ENCODE data around the gene ARMH3.

Gene ARMH3

GRCh38 chr10:101881036-101881774 is 174.8 kb downstream of the ARMH3 start:
- Histone ChIP-seq H3K4me1 (ENCODE audit: low read length) (no peaks in the 10 kb centered on the region), H4K20me1 (ENCODE audit: insufficient read depth, low read length) (no peaks in the 10 kb centered on the region), H3K4me2 (ENCODE audit: low read depth, low read length) (no peak overlapping the region), H2AFZ (ENCODE audit: low read length) (no peak overlapping the region), H3K9ac (ENCODE audit: low read length) (no peak overlapping the region), H3K9me3 (replicated peaks; ENCODE audit: insufficient read depth, low read length) (no peaks in the 10 kb centered on the region), H3K79me2 (ENCODE audit: low read length) (no peaks in the 10 kb centered on the region), H3K27me3 (replicated peaks; ENCODE audit: insufficient read depth, low read length) (no peaks in the 10 kb centered on the region), H3F3A (ENCODE audit: insufficient read depth, low read length) (no peaks in the 10 kb centered on the region), H3K36me3 (replicated peaks; ENCODE audit: insufficient read depth, low read length) (no peaks in the 10 kb centered on the region), H3K4me3 (ENCODE audit: low read length) (no peak overlapping the region), H3K9me2 (replicated peaks; ENCODE audit: insufficient read depth, low read length) (no peaks in the 10 kb centered on the region), H3K27ac (ENCODE audit: low read length) (no peak overlapping the region)
- TF ChIP-seq EZH2phosphoT487 (IDR thresholded peaks at IDR 0.05; ENCODE audit: low read length), result no peak
- no peak for TF ChIP-seq CTCF (IDR thresholded peaks at IDR 0.05; ENCODE audit: low read length)
- no peak for TF ChIP-seq EZH2 (optimal IDR thresholded peaks at IDR 0.05; ENCODE audit: low read depth, low read length)
- no peak for DNase-seq

GRCh38 chr10:101880232-101880573 is 175.8 kb downstream of the ARMH3 start:
- Histone ChIP-seq H4K20me1 (ENCODE audit: insufficient read depth, low read length) (no peaks in the 10 kb centered on the region), H3K4me3 (ENCODE audit: low read length) (no peak overlapping the region), H3K9me2 (replicated peaks; ENCODE audit: insufficient read depth, low read length) (no peaks in the 10 kb centered on the region), H3K79me2 (ENCODE audit: low read length) (no peaks in the 10 kb centered on the region), H3K4me2 (ENCODE audit: low read depth, low read length) (no peak overlapping the region), H3K27me3 (replicated peaks; ENCODE audit: insufficient read depth, low read length) (no peaks in the 10 kb centered on the region), H3K27ac (ENCODE audit: low read length) (no peak overlapping the region), H3K36me3 (replicated peaks; ENCODE audit: insufficient read depth, low read length) (no peaks in the 10 kb centered on the region), H3K9ac (ENCODE audit: low read length) (no peak overlapping the region), H3K9me3 (replicated peaks; ENCODE audit: insufficient read depth, low read length) (no peaks in the 10 kb centered on the region), H2AFZ (ENCODE audit: low read length) (no peak overlapping the region), H3F3A (ENCODE audit: insufficient read depth, low read length) (no peaks in the 10 kb centered on the region), H3K4me1 (ENCODE audit: low read length) (no peaks in the 10 kb centered on the region)
- TF ChIP-seq EZH2 (optimal IDR thresholded peaks at IDR 0.05; ENCODE audit: low read depth, low read length) (no peak), EZH2phosphoT487 (IDR thresholded peaks at IDR 0.05; ENCODE audit: low read length) (no peak), CTCF (IDR thresholded peaks at IDR 0.05; ENCODE audit: low read length) (no peak)
- no peak for DNase-seq

GRCh38 chr10:101879456-101880231 is 176.3 kb downstream of the ARMH3 start:
- no peak overlapping the region for H3K9ac ChIP-seq (ENCODE audit: low read length)
- no peak overlapping the region for H3K27ac ChIP-seq (ENCODE audit: low read length)
- no peaks in the 10 kb centered on the region for H3K9me3 ChIP-seq (replicated peaks; ENCODE audit: insufficient read depth, low read length)
- no peaks in the 10 kb centered on the region for H3F3A ChIP-seq (ENCODE audit: insufficient read depth, low read length)
- no peaks in the 10 kb centered on the region for H3K36me3 ChIP-seq (replicated peaks; ENCODE audit: insufficient read depth, low read length)
- H3K4me2 ChIP-seq (ENCODE audit: low read depth, low read length), result no peak overlapping the region
- no peak for DNase-seq
- no peaks in the 10 kb centered on the region for H3K9me2 ChIP-seq (replicated peaks; ENCODE audit: insufficient read depth, low read length)
- H3K4me3 ChIP-seq (ENCODE audit: low read length), result no peak overlapping the region
- TF ChIP-seq CTCF (IDR thresholded peaks at IDR 0.05; ENCODE audit: low read length) (no peak), EZH2phosphoT487 (IDR thresholded peaks at IDR 0.05; ENCODE audit: low read length) (no peak), EZH2 (optimal IDR thresholded peaks at IDR 0.05; ENCODE audit: low read depth, low read length) (no peak)
- no peak overlapping the region for H2AFZ ChIP-seq (ENCODE audit: low read length)
- no peaks in the 10 kb centered on the region for H3K27me3 ChIP-seq (replicated peaks; ENCODE audit: insufficient read depth, low read length)
- no peaks in the 10 kb centered on the region for H4K20me1 ChIP-seq (ENCODE audit: insufficient read depth, low read length)
- no peaks in the 10 kb centered on the region for H3K79me2 ChIP-seq (ENCODE audit: low read length)
- H3K4me1 ChIP-seq (ENCODE audit: low read length), result no peaks in the 10 kb centered on the region
